ENCODE data around the gene GFRA4.

GRCh38 chr20:3663858-3664257 is 659 bp upstream of the GFRA4 start:
- TF ChIP-seq CTCF (IDR thresholded peaks at IDR 0.05; ENCODE audit: poor library complexity) (no peak), EZH2 (IDR thresholded peaks at IDR 0.05; ENCODE audit: borderline replicate concordance) (no peak)
